NCI-H1092 (cell line): ENCODE data around the gene HMG20A.
"Not testable (repeated sequence)": the region's sequence is repeated elsewhere in the genome, so short reads cannot be mapped to it uniquely, and the experiment has no call there.

ENCODE experiments used
- DNase-seq: peaks from one replicate; lab custom pipeline; 2025; lab: John Stamatoyannopoulos, UW

HMG20A gene

GRCh38 chr15:77409259-77410156, 11.2 kb upstream of the HMG20A start:
- no peak for DNase-seq

GRCh38 chr15:77410157-77410500, 10.6 kb upstream of the HMG20A start:
- not testable (repeated sequence) for DNase-seq

- DNase-seq, result no peak
Observed at GRCh38 chr15:77410701-77411618, 9.7 kb upstream of the HMG20A start.

- no peak for DNase-seq
Observed at GRCh38 chr15:77411619-77411976, 9.1 kb upstream of the HMG20A start.

- DNase-seq, result no peak
Observed at GRCh38 chr15:77412972-77413698, 7.6 kb upstream of the HMG20A start.

- DNase-seq, result no peak
Observed at GRCh38 chr15:77413699-77414349, 6.9 kb upstream of the HMG20A start.

GRCh38 chr15:77414789-77415442, 5.8 kb upstream of the HMG20A start:
- no peak for DNase-seq

GRCh38 chr15:77415450-77416147, 5.1 kb upstream of the HMG20A start:
- DNase-seq, result no peak

- no peak for DNase-seq
Observed at GRCh38 chr15:77416148-77416455, 4.6 kb upstream of the HMG20A start.

- no peak for DNase-seq
Observed at GRCh38 chr15:77416954-77417353, 3.7 kb upstream of the HMG20A start.

GRCh38 chr15:77417602-77418001, 3.1 kb upstream of the HMG20A start:
- DNase-seq, result no peak

GRCh38 chr15:77418391-77418965, 2.2 kb upstream of the HMG20A start:
- no peak for DNase-seq

- DNase-seq, result no peak
Observed at GRCh38 chr15:77418966-77419835, 1.5 kb upstream of the HMG20A start.

- DNase-seq, result peak; percentile 96
Observed at GRCh38 chr15:77419836-77420609, 665 bp upstream of the HMG20A start, which contains the start of gene PEAK1. TSS of gene PEAK1 (minus strand) at chr15:77420104. CDS start at chr15:77181926, 238,178 bp downstream.

GRCh38 chr15:77421370-77421700, 647 bp downstream of the HMG20A start:
- DNase-seq, result no peak

- no peak for DNase-seq
Observed at GRCh38 chr15:77425104-77425503, 4.4 kb downstream of the HMG20A start.

- no peak for DNase-seq
Observed at GRCh38 chr15:77426377-77426776, 5.7 kb downstream of the HMG20A start.

- no peak for DNase-seq
Observed at GRCh38 chr15:77426871-77427270, 6.2 kb downstream of the HMG20A start.

GRCh38 chr15:77430213-77430612, 9.5 kb downstream of the HMG20A start:
- DNase-seq, result no peak
